ENCODE results near the gene PTPRD.

- TF ChIP-seq ZNF274 (IDR thresholded peaks at IDR 0.05; ENCODE audit: low read depth, low read length): no peak
- TF ChIP-seq SUZ12 (IDR thresholded peaks at IDR 0.05; ENCODE audit: extremely low read depth, insufficient read depth, insufficient read length): no peak
Measured at GRCh38 chr9:8572209-8572608, 2040.6 kb downstream of the PTPRD start.
